Stimulated activated CD8-positive, alpha-beta memory T cell treated with anti-CD3 and anti-CD28 coated beads, Interleukin-15, amount 100 ng/mL, for 48 hours (primary cell): Measurements from ENCODE around the gene GRID1.
"Not testable (repeated sequence)": the region's sequence is repeated elsewhere in the genome, so short reads cannot be mapped to it uniquely, and the experiment has no call there.

Experiments used
- DNase-seq, 2 donors: peaks; one replicate each; pipeline ENCODE4 v3.0.0-alpha.2; 2020; ENCODE audit warnings: low read depth in 2 of 2

The GRID1 gene

DNA sequence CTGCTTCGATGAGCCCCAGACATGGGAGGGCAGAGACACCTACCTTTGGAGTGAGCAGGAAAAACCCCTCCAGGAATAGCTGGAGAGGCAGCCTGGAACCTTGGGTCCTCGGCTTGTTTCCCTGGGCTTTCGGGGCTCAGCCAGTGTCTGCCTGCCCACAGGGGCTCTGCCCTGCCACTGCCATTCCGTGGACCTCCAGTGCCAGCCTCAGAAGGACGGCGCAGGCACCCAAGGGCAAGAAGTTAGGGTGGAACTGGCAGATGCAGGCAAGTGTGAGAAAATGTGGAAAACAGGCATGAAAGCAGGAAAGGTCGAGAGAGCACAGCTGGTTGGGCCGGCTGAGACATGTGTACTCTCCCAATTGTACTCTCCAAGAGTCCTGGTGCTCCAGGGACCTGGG, 281.5 kb downstream of the GRID1 start:
- DNase-seq, result no peak

DNA sequence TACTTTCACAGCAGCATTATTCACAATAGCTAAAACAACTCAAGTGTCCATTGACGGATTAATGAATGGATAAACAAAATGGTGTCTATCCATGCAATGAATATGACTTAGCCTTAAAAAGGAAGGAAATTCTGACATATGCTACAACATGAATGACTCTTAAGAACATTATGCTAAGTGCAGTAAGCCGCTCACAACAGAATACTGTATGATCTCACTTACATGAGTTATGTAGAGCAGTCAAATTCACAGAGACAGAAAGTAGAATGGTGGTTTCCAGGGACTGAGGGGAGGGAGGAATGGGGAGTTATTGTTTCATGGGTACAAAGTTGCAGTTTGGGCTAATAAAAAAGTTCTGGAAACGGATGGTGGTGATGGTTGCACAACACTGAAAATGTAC, 282.0 kb downstream of the GRID1 start:
- DNase-seq, result no peak

DNA sequence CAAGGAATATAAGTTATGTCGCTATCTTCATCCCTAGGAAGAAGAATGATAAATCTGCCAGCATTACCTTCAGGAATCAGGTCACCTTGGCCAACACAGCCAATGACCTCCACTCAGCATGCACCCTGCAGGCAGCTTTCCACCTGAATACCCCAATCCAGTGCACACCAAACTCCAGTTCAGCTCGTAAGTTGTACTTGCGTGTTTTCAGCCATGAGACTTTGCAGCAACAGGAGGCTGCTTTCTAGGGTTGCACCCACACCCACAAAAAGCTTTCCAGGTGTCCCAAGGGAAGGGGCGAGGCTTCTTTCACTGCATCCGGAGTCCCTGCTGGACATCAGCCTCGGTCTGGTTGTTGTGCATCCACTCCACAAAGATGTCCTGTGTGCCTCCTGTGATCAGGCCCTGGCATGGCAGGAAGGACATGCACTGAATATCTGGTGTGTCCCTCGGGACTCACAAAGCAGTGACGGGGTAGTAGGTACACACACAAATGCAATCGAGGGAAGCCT, 282.9 kb downstream of the GRID1 start:
- no peak for DNase-seq

DNA sequence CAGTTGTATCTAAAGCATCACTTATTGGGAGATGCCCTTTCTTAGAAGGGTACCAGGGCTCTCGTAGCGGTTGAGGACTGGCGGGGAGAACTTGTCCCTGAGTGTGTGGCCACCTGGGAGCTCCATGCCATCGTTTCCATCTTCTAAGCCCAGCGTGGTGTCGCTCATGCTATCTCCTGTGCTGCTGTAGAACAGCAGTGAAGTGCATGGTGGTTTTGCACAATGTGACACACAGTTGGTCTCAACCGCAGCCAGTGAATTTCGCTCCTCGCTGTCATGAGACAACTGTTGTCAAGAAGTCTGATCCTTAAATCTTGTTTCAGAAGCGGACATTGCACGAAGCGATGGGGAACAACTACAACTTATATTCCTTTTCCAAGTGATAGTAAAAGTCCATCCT, 283.4 kb downstream of the GRID1 start:
- no peak for DNase-seq

DNA sequence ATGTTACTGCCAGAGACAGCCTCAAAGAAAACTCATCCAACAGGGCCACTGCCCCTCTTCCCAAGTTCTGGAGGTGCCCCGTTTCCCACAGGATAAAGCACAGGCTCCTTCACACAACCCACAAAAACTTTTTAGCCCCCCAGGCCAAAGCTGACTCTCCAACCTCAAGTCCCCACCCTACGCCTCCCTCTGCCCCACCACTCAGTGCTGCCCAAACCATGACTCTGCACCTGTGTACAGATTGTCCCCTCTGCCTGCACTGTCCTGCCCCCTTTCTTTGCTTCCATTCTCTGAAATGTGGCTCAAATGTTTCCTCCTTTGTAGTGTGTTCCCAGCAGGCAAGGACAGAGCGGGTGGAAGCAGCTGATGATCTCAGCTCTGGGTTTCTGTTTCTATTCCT, 284.0 kb downstream of the GRID1 start:
- DNase-seq, result no peak

DNA sequence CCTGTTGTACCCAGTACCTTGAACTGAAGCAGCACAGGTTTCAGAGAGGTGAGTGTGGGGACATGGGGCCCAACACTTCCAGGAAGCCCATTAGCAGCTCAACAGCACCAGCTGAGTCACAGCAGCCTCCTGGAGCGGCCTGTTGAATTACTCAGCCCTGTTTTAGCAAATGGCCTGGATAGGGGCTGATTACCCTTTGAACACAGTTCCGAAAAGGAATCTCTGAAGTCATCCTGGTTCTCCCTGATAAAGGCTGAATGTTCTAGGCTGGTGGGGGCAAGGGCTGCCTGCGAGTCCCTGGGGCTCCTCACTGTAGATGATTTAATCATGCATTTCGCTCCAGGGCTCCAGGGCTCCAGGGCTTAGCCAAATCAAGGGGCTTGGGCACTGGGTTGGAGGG, 287.5 kb downstream of the GRID1 start:
- no peak for DNase-seq

DNA sequence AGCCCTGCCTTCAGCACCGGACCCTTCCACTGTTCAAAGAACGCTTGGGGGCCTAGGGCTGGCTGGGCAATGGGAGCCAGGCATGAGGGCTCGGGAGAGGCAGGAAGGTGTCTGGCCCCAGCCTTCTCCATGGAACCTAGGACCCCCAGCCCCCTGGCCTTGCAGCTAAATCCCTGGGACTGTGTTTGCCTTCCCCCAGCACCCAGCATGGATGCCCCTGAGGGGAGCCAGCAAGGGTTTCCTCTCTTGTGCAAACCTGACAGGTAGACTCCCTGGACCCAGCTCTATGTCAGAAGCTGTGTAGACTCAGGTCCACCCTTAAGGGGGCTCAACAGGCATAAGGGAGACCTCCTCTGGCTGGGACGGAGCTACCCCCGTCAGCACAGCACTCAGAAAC, 288.0 kb downstream of the GRID1 start:
- no peak for DNase-seq

DNA sequence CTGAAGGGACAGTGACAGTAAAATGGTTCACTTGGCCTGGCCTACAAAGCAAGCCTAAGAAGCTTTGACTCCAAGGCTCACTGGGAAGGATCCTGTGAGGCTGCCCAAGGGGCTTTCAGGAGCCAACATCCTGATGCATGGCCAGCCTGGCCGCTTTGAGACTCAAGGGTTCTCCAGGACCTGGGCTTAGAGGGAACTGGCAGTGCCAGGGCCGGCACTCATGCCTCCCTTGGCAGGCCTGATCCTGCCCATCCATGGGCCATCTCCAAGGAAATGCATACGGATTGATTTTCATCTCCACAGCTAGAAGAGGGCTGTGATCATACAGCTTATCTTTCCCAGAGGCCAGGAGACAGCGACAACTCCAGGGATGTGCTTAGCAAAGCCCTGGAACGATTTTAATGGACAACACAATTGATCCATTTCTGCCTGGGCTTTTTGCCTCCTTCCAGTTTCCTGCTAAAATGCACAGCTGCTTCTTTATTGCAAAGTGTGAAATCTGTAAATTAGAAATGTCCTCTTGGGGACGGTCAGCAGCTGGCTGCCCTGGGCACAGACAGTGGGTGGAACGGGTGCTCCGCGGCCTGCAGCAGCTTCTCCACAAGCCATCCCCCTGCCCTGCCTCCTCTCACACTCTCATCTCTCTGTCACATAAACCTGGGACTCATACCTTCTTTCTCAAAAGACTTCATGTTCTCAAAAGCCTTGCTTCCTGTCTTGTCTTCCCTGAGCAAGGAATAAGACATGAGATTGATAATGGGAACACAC, 288.5 kb downstream of the GRID1 start:
- no peak for DNase-seq

DNA sequence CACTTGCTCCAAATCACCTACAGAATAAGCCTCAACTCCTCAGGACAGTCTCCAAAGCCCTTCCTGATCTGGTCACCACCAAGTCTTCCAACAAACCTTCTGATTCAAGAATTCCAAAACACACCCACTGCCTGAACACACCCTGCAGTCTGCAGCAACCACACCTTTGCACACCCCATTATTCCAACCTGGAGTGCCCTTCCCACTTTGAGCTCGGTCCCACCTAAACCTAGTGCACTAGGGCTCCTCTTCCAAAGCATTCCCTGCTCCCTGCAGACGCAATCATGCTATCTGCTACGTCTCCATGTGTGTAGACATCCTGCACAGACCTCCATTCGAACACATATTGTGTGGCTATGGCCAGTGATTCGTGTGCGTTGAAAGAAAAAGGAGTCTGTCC, 289.3 kb downstream of the GRID1 start:
- DNase-seq, result no peak

DNA sequence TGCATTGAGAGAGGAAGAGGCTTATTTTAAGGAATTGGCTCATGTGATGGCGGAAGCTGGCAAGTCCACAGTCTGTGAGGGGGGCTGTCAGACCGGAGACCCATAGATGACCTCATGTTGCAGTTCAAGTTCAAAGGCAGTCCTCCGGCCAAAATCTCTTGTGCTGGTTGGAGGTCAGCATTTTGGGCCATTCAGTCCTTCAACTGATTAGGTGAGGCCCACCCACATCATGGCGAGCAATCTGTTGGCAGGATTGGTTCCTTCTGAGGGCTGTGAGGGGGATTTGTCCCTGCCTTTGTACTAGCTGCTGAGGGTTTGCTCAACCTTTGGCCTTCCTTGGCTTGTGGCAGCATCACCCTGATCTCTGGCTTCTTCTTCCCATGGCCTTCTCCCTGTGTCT, 290.1 kb downstream of the GRID1 start:
- DNase-seq, result not testable (repeated sequence)

DNA sequence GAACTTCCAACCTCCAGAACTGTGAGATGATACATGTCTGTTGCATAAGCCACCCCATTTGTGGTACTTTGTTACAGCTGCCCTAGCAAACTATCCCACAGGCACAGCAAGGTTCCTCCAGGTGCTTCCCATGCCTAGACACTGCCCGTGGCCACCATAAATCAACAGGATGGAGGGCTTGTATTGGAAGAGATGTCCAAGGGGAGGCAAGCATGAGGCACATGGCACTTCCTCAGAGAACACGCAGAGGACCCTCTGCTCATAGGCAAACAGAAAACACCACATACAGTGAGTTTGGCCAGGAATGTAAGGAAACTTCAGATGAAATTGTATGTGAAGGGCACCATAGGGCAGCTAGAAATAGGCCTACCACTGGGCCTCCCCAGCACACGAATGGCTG, 291.1 kb downstream of the GRID1 start:
- no peak for DNase-seq

DNA sequence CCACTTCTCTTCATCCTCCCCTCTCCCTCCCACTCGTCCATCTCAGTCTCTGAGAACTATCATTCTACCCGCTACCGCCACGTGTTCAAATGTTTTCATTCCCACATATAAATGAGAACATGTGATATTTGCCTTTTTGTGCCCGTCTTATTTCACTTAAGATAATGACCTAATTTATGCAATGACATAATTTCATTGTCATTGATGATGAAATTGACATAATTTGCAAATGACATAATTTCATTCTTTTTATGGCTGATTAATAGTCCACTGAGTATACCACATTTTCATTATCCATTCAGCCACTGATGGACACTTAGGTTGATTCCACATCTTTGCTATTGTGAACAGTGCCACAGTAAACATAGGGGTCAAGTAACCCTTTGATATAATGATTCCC, 292.3 kb downstream of the GRID1 start:
- no peak for DNase-seq

DNA sequence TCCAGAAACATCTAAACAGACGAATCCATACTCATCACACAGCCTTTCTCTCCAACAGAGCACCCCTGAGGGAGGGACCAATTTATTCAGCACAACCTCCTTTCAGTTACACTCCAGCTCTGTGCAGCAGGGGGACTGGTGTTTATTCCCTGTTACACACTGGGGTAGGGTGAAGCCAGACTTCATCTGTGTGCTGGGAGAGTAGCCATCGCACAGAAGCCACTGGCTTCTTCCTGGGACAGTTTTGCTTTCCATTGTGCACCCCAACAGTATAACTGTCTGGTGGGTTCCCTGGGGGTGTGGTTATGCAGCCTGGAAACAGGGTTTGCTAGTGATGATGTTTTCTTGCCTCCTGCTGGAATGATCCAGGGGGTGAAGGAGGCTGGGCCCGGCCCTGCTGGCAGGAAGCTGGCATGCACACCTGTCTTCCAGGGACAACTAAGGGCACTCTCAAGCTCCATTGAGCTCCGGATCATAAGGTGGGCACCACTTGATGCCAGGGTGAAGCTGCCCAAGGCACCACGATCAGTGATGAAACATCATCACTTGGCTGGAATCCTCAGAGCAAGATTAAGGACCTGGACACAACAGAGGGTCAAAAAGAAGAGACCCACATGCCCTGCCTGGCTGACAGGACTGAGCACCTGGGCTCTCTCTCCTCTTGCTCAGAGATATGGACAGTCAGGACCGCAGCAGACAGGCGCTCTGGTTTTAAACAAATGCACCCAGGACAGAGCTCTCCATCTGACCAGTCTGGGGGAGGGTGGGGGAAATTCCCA, 293.2 kb downstream of the GRID1 start:
- no peak for DNase-seq

DNA sequence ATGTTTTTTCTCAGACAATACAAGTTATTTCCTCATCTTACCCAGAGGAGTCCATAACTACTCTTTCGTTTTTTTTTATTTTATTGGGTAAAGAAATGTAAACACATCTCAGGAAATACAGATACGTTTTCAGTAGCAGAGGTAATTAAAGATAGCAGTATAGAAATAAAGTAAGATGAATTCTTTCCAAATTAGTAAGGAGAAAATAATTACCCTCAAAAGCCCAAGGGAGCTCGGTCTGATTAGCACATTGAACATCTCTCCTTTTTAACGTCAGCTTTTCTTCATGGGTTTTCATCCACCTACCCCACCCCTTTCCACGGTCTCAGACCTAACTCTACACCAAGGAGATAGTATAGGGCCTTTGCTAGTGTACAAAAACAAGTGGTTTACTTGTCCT, 294.2 kb downstream of the GRID1 start:
- DNase-seq, result no peak

DNA sequence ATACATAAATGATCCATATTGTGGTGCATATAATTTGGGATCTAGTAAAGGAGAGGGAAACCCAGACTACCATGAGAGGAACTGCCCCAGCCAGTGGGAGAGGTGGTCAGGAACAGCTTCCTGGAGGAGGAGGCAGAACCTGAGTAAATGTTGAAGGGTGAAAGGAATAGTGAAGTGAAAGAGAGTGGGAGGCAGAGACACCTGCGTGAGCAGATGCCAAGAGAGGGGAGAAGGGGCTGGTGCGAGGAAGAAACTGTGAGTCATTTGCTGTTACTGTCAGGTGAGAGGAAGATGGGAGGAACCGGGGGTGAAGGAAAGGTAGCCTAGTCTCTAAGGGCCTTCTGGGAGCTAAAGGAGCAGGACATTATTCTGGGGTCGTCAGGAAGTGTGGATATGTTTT, 294.8 kb downstream of the GRID1 start:
- no peak for DNase-seq

DNA sequence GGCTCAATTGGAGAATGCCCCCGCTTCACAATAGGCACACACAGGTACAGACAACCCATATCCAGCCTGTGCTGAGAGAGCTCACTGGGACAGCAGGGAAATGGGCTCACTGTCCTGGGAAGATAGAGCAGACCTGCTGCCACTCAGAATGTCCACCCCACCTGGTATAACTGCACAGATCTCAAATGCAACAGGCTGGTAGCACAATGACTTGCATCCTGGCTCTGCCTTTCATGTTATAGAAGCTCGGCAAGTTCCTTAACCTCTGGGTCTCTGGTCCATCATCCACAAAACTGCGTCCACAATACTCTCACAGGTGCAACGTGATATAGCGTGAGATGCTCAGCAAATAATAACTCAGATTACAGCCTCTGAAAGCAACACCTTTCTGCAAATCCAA, 295.4 kb downstream of the GRID1 start:
- DNase-seq, result no peak

DNA sequence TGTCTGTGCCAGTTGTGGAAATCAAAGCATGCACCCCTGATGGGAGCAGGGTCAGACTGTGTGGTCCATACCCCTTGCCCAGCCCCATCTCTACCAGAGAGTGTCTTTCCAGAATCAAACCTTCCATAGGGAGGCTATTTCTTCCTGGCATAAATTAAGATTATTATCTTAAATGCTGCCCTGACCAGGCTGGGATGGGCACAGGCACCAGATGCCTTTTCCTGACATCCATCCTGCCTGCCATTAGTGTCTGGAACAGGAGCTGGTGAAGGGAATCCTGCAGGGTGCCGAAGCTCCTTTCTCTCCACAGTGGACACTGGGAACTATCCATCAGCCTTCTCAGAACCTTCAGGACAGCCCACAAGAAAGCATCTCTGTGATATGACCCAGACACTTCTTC, 296.3 kb downstream of the GRID1 start:
- DNase-seq, result no peak

DNA sequence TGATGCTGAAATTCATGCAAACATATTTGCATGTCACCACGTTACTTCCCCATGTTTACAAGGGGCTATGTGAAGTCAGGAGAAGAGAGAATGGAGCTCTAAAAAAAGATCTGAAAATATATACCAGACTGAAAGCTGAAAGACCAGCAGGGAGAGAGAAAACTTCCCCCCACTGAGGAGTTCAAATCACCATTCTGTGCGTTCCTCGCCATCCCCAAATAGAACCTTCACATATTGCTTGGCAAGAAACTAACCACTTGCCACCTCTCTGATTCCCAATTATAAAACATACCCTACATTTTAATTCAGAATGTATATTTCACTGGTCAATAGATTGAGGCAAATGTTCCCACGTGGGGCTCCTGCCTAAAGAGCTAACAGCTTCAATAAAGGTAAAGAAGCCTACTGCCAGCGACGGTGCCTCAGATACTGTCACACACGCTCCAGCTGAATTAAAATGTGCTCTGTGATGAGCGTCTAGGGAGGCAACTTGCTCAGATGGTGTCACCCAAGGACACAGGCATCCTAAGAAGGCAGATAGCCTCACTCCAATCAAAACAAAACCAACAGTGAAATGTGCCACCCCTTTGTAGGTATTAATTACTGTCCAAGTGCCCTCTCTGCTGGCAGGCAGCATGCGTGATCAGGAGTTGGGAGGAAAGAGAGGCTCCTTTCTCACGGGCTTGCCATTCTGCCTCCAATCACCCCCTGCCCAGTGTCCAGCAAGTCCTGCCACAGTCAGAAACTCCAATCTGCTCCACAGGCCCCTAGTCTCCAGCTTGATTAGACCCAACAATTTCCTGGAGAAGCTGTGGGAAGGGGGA, 298.2 kb downstream of the GRID1 start:
- no peak for DNase-seq

DNA sequence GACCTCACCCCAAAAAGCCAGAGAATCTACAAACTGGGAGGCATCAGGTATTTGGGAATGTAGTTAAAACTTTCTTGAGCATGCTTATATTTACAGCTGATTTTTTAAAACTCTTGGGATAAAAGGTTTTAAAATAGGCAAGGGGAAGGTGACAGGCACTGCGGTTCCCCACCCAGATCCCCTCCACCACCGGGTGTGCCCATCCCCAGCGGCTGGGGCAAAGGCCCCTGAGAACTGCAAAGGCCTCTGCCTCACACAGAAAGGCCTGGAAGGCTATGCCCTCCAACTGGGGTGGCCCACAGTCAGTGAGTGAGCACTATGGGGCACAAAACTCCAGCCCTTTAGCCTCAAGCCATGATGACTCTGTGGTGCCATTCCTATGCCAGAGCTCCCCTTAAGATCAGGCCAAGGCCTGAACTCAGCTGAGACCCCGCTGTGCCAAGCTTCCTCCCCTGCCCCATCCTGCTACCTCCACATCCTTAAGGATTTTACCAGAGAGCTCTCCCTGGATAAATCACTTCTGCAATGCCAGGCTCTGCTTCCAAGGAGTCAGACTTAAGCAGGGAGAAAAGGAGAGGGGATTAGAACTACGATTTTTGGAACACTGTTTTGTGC, 299.1 kb downstream of the GRID1 start:
- DNase-seq, result no peak

DNA sequence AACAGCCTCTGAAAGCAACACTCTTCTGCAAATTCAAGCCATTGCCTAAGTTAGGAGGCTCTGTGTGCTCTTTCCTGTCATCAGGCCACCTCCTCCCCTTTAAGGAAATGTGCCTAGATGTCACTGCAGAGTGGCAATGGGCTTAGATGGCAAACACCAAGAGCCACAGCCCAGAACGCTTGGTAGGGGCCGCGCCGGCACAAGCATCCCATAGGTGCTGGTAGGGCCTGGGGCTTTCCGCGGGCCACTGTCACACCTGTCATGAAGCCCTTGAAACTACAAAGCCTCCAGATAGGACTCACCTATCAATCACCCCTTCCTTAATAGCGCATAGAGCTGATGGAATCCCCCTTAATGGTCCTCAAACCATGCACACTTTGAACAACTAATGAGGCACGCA, 299.9 kb downstream of the GRID1 start:
- no peak for DNase-seq

DNA sequence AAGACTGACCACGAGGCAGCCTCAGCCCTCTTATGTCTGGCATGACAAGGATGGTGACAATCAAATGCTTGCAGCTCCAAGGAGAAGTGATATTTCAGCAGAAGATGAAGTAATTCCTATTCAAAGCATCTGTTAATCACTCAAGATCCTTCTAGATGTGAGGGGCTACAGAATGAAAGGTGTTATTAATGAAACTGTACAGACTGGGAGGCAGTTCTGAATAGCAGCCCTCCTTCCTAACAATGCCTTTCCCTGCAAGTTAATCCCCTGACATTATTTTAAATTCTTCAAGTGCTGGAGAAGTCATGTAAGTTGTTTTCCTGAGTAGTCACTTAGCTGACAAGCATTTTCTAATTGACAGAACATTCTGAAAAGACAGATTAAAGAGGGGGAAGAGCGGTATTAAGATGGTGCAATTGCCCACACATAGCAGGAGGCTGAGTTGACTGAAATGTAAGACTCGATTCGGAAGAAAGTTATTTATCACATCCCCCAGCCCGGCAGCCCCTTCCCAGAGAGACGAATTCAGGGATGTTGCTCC, 300.8 kb downstream of the GRID1 start:
- no peak for DNase-seq
